ENCODE measurements around the gene SYNRG. TPM values are rescaled to one million over a fixed set of nuclear protein-coding genes. Genes with fewer than 3 reads are reported as not detected.

Gene SYNRG
- total and polyA plus RNA-seq, 2 of the 13 experiments (the other 11 are each of a cell fraction or from before 2014, with no cell fraction given) = 7.3 to 8.7 TPM

GRCh38 chr17:37512442-37513068, 96.7 kb downstream of the SYNRG start (continued):
- no peak for TF ChIP-seq ZNF773 (CRISPR knock-in tag; IDR thresholded peaks at IDR 0.05; ENCODE audit: borderline replicate concordance)
- TF ChIP-seq ZNF160 (CRISPR knock-in tag; IDR thresholded peaks at IDR 0.05) = no peak
- TF ChIP-seq DZIP1 (CRISPR knock-in tag; IDR thresholded peaks at IDR 0.05) = no peak
- no peak for TF ChIP-seq ZC3H4 (CRISPR knock-in tag; IDR thresholded peaks at IDR 0.05; ENCODE audit: borderline replicate concordance)
- no peak for TF ChIP-seq ZSCAN21 (CRISPR knock-in tag; IDR thresholded peaks at IDR 0.05; ENCODE audit: borderline replicate concordance)
- TF ChIP-seq MTF1 (CRISPR knock-in tag; IDR thresholded peaks at IDR 0.05) = no peak
- TF ChIP-seq ARID3A (IDR thresholded peaks at IDR 0.05; ENCODE audit: low read depth, low read length) = no peak
- no peak for TF ChIP-seq CHCHD3 (CRISPR knock-in tag; IDR thresholded peaks at IDR 0.05)
- TF ChIP-seq SALL1 (CRISPR knock-in tag; IDR thresholded peaks at IDR 0.05) = no peak; the same call in 1 of the 2 replicates
- TF ChIP-seq ATRX (CRISPR knock-in tag; IDR thresholded peaks at IDR 0.05; ENCODE audit: borderline replicate concordance) = no peak
- no peak for TF ChIP-seq NCOA5 (CRISPR knock-in tag; IDR thresholded peaks at IDR 0.05)
- TF ChIP-seq ZBTB38 (CRISPR knock-in tag; IDR thresholded peaks at IDR 0.05) = peak; percentile 100
- no peak for TF ChIP-seq ZNF75D (CRISPR knock-in tag; IDR thresholded peaks at IDR 0.05; ENCODE audit: borderline replicate concordance)
- no peak for TF ChIP-seq FIP1L1 (IDR thresholded peaks at IDR 0.05; ENCODE audit: borderline replicate concordance, insufficient read depth, low read depth, low read length)
- TF ChIP-seq KMT2A (CRISPR knock-in tag; IDR thresholded peaks at IDR 0.05) = no peak
- TF ChIP-seq HNF4A (CRISPR knock-in tag; IDR thresholded peaks at IDR 0.05) = peak; percentile 48
- no peak for TF ChIP-seq ZKSCAN5 (CRISPR knock-in tag; IDR thresholded peaks at IDR 0.05)
- TF ChIP-seq, protein P1, sequence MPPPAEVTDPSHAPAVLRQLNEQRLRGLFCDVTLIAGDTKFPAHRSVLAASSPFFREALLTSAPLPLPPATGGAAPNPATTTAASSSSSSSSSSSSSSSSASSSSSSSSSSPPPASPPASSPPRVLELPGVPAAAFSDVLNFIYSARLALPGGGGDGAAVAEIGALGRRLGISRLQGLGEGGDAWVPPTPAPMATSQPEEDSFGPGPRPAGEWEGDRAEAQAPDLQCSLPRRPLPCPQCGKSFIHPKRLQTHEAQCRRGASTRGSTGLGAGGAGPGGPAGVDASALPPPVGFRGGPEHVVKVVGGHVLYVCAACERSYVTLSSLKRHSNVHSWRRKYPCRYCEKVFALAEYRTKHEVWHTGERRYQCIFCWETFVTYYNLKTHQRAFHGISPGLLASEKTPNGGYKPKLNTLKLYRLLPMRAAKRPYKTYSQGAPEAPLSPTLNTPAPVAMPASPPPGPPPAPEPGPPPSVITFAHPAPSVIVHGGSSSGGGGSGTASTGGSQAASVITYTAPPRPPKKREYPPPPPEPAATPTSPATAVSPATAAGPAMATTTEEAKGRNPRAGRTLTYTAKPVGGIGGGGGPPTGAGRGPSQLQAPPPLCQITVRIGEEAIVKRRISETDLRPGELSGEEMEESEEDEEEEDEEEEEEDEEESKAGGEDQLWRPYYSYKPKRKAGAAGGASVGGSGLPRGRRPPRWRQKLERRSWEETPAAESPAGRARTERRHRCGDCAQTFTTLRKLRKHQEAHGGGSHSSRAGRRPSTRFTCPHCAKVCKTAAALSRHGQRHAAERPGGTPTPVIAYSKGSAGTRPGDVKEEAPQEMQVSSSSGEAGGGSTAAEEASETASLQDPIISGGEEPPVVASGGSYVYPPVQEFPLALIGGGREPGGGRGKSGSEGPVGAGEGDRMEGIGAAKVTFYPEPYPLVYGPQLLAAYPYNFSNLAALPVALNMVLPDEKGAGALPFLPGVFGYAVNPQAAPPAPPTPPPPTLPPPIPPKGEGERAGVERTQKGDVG (CRISPR knock-in tag; IDR thresholded peaks at IDR 0.05; ENCODE audit: borderline replicate concordance) = peak; percentile 85; the same call in 1 of the 2 replicates
- TF ChIP-seq ZNF766 (CRISPR knock-in tag; IDR thresholded peaks at IDR 0.05; ENCODE audit: borderline replicate concordance) = no peak
- TF ChIP-seq ZNF274 (CRISPR knock-in tag; IDR thresholded peaks at IDR 0.05) = no peak
- no peak for TF ChIP-seq ZBTB46 (CRISPR knock-in tag; IDR thresholded peaks at IDR 0.05; ENCODE audit: borderline replicate concordance)

Measured in HepG2 (cell line).